ENCODE measurements around the gene SCAF4.
"Not testable (repeated sequence)": the region's sequence is repeated elsewhere in the genome, so short reads cannot be mapped to it uniquely, and the experiment has no call there.

Gene SCAF4

DNA sequence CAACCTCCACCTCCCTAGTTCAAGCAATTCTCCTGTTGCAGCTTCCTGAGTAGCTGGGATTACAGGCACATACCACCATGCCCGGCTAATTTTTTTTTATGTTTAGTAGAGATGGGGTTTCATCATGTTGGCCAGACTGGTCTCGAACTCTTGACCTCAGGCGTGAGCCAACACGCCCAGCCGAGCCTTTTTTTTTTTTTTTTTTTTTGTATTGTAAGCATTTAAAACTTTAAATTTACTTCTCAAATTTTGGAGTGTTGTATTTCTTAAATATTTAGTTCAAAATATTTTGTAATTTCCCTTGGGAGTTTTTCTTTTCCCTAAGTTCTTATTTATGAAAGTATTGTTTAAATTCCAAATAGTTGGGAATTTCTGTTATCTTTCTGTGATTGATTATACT is 9.2 kb upstream of the SCAF4 start:
- DNase-seq (ENCODE audit: low spot score): no peak

DNA sequence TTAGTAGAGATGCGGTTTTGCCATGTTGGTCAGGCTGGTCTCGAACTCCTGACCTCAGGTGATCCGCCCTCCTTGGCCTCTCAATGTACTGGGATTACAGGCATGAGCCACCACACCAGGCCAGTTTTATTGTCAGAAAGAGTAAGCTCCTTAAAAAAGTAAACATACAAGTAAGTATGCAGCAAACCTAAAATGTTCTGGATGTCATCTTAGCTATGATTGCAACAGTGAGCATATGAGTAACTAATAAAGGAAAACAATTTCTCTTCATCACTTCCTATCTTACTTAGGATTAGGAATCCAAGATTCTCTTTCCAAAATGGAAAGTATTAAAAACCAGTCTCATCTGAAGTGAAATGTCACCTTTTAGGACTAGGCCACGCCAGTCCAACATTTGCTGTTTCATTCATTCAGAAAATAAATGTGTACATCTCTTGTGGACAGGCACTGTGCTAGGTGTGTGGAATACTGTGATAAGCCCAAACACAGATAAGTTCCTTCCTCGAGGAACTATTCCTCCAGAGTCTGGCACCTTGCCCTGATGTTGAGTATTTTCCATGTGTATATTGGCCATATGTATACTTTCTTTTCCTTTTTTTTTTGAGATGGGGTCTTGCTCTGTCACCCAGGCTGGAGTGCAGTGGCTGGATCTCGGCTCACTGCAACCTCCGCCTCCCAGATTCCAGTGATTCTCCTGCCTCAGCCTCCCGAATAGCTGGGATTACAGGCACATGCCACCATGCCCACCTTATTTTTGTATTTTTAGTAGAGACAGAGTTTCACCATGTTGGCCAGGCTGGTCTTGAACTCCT is 5.9 kb upstream of the SCAF4 start:
- not testable (repeated sequence) for DNase-seq (ENCODE audit: low spot score)

DNA sequence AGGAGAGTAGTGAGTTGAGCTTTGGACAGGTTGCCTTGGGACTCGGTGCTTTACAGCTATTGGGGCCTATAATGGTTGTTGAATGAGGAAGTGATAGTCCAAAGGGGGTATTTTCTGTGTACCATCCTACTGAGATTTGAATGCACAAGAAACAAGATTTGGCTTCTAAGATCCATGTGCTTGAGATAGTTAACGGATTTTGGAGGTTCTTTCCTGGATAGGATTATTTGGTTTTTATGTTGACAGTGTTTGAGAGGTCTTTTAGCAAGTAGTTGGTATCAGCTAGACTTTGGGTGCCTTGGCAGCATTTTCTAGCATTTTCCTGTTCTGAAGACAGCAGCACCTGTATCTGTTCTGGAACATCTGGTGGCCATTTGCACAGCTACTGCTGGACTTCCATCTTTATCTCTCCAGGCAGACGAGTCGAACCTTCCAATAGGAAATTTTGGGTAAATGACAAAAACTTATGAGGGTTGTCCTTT is 3.6 kb upstream of the SCAF4 start:
- no peak for DNase-seq (ENCODE audit: low spot score)

DNA sequence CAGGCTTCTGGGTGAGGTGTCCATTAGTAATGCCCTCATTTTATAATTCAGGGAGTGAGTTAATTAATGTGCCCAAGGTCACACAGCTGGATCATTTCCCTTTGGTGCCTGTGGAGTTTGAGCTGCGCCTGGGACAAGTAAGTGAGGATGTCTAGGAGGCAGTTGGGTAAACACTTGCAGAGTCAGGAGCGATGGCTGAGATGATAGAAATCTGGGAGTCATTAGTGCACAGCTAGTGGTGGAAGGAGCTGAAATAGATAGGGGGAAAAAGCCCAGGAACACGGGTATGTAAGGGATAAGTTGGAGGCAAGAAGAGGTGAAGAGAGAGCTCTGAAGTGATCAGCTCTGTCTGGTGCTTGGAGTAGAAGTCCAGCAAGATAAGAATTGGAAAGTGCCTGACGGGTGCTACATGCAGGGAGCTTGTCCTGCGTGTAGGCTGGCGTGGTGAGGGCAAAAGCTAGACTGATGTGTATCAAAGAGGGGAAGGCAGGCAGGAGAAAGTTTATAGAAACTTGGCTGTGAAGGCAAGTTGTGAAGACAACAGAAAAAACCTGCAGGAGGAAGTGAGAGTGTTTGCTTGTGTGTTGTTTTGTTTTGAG is 1.7 kb upstream of the SCAF4 start:
- DNase-seq (ENCODE audit: low spot score): no peak

DNA sequence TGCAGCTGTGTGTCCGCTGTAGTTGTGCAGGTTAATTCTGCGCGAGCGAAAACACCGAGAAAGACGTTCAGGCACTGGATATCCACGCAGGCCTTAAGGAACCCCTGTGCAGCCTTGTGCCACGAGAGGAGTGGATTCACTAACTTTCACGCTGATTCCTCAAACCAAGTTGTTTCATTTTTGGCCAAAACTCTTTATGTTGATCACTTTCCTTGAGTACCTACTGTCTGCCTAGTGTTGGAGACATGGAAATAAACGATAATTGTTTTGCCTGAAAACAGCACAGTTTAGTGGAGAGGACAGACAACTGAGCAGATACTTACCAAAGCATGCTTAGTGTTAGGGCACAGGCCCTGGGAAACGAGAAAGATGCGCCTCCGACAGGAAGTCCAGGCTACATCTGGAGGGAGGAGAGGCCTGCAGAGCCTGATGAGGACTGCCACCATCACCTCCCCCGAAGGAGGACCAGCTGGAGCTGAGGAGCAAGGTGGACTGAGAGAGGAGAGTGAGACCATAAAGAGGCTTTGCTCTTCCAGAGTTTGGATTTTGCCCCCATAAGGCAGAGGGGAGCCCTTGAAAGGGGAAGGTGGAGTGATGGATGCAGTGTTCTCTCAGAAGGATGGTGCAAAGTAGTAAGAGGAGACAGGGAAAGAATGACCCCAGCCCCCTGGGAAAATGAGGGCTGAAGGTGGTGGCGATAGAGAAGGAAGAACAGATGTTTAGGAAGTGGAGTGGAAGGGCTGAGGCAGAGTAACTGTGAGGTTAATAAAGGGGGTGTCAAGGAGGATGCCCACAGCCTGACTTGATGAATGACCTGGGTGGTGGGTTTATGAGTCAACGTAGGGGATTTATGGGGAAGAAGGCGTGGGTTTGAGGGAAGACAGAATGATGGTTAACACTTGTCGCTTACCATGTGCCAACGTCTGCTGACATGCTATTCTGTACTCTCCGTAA is 956 bp upstream of the SCAF4 start:
- DNase-seq (ENCODE audit: low spot score): peak; percentile 60

DNA sequence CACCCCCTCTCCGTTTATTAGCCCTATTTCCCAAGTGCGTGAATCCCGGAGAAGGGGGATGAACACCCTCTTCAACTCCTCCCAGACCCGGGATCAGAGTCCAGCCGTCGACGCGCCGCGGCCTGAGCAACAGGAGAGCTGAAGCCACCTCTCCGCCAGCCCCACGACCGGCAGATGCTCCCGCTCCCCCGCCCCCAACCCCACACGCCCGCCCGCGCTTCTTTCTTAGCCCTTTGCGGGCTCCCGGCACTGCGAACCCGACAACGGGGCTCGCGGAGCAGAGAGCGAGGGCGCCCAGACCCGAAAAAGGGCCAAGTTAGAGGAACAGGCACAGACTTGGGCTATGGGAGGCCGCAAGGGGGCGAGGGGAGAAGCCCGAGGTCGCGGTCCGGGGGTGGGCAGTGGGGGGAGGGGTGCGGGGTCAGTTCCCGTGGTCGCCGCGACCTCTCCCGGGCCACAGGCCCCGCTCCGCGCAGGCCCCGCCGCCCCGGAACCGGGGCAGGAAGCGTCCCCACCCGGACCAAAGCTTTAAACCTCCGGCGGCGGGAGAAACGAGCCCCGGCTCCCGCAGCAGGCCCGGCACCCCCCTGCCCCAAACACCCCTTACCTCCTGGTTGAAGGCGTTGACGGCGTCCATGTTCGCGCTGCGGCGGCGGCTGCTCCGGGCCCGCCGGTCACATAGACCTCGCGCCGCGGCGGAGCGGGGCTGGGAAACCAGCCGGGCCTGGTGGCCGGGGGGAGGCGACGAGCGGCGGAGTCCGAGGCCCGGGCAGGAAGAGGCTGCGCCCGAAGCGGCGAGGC is 662 bp downstream of the SCAF4 start:
- DNase-seq (ENCODE audit: low spot score): peak; percentile 78

DNA sequence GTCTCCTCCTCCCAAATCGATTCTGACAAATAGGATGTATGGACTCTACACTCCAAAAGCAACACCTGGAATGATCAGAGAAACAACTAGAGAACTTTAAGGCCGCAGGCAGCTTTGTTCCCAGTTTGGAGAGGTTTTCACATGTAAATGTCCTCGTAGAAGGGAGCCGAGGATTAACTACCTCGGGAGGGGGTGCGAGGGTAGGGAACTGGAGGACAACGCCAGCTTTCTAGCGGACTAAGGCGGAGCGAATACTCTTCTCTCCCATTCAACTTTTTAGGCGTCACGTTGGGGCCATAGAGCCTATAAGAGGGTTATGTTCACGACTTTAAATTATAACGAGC is 1.2 kb downstream of the SCAF4 start:
- peak; percentile 62 for DNase-seq (ENCODE audit: low spot score)

DNA sequence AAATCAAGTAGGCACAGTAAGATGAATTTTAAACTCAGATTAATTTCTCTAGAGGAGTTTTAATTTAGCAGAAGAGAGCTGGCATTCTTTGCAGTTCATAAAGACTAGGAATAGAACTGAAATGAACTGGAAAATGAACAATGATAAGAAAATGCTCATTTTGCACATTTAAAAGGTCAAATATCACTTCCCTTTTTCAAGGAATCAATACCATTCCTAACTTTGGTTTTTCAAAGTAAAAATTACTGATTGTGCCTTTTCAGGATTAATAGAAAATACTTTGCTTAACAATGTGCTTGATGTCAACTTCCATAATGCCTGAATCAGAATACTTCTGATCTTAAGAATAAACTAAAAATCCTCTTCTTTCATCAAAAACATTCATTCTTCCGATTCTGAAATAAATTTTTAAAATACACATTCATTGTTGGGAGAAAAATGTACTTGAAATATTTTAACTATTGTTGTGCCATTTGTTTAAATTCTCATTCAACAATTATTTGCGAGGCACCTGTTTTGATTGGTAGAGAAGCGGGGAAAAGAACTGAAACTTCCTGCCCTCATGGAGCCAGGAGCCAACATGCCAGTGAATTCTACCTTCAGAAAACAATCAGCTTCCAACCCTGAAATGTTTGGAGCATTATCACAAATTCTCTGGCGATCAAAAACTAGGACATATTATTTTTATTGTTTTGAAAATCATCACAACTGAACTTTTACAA is 2.1 kb downstream of the SCAF4 start:
- no peak for DNase-seq (ENCODE audit: low spot score)

DNA sequence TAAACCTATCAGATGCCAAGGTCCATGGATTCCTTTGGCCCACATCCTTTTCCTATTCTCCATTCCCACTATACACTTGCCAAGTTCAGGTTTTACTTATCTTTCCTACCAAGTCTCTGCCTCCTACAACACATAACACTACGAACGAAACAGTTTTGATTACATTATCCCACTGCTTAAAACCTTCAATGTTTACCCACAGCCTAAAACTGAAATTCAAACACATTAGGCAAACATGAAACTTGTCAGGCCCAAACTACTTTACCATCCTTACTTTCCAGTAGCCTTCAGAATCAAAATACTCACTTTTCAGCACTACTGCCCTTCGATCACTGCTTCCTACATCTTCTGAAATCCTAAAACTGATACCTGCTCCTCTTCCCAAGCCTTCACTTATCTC is 3.0 kb downstream of the SCAF4 start:
- no peak for DNase-seq (ENCODE audit: low spot score)

DNA sequence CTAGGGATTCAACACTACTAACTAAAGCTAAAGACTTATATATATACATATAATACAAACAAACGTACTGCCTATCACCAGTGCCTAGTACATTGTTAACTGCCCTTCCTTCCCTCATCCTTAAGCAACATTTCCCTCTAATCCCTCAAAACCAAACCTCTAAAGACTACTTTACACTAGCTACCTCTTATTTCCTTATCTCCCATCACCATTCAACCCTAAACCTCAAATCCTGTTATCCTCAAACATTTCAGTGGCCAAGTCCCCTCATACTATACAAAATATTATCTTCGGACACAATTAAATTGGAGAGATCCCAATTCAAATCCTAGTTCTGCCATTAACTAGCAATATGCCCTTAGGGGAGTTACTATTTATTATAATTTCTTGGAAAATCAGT is 3.7 kb downstream of the SCAF4 start:
- DNase-seq (ENCODE audit: low spot score): no peak

DNA sequence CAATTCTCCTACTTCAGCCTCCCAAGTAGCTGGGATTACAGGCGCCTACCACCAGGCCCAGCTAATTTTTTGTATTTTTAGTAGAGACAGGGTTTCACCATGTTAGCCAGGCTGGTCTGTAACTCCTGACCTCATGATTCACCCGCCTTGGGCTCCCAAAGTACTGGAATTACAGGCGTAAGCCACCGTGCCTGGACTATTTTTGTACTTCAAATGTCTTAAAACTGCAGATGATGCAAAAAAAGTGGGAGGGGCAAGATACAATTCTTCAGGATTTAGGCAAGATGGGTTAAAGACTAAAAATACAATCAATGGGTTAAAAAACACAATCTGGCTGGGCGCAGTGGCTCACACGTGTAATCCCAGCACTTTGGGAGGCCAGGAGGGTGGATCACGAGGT is 4.7 kb downstream of the SCAF4 start:
- DNase-seq (ENCODE audit: low spot score): no peak

DNA sequence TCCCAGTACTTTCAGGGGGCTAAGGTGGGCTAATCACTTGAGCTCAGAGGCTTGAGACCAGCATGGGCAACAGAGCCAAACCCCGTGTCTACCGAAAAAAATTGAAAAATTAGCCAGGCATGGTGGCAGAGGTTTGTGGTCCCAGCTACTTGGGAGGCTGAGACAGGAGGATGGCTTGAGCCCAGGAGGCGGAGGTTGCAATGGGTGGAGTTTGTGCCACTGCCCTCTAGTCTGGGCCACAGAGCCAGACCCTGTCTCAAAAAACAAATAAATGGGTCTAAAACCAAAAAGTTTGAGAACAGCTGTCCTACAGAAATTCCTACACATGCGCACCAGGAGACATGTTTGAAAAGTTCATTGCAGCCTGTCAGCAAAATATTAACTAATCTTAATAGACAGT is 5.5 kb downstream of the SCAF4 start:
- no peak for DNase-seq (ENCODE audit: low spot score)

DNA sequence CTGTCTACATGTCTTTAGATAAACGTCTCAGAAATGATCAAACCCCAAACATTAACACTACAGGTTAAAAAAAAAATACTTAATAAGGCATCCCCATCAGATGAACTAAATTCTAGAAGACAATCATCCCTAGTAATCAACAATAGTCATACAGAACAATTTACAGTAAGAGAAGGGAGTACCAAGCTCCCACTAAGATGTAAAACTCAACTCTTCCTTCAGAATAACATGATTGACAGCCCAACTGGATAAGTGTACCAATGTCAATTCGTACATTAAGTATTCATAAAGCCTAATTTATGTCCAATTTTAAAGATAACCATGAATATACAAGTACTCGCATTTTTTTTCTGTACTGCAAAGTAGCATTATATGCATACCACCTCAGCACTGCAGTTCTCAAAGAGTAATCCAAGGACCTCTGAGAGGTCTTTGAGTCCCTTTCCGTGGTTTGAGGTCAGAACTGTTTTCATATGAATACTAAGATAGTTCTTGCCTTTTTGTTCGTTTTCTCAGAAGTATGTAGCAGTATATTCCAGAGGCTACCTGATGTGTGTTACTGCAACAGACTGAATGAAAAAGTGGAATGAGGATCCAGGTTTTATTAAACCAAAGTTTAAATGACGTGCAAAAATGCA is 6.6 kb downstream of the SCAF4 start:
- DNase-seq (ENCODE audit: low spot score): no peak

DNA sequence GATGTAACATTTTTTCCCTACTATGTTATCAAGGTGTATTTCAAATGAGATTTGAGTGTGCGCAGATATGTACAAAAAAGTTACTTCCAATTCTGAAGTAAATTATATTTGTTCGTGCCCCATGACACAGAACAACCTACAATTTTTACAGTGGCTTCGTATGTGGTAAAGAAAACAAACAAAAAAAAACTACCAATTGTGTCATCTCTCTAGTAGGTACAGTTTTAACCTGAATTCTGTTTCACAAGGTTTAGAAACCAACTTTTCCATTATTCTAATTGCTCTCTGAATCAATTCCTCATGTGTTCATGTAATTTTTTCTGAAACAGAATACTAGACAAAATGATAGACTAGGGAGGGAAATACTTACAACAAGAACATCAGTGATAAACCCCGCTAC is 7.4 kb downstream of the SCAF4 start:
- DNase-seq (ENCODE audit: low spot score): no peak

DNA sequence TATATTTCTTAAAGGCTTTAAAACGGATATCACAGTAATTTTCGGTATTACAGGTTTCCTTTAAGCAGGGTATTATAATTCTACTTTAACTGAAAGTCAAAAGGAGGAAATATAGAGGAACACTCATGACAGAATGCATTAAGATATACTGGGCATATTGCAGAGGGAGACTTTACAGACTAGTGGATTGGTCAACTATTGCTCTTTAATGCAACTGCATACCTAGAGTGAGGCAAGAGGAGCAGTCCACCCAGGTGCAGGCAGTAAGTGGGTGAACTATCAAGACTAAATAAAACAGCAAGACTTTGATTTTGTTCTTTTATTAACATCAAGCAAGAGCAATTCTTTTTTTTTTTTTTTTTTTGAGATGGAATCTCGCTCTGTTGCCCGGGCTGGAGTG is 10.5 kb downstream of the SCAF4 start:
- no peak for DNase-seq (ENCODE audit: low spot score)

DNA sequence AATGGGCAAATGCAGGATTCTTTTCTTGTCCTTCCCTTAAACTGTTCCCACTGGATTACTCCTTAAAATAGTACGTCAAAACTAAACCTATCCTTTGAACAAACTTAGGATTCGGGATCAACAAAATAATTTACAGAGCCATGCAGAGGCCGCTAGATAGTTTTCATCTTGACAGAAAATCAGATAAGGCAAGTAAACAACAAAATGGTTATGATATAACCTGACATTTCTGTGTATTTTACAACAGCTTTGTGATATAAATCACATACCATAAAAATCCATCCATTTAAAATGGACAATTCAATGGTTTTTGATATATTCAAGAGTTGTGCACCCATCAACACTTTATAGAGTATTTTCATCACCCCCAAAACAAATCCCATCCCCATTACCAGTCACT is 11.2 kb downstream of the SCAF4 start:
- DNase-seq (ENCODE audit: low spot score): no peak

DNA sequence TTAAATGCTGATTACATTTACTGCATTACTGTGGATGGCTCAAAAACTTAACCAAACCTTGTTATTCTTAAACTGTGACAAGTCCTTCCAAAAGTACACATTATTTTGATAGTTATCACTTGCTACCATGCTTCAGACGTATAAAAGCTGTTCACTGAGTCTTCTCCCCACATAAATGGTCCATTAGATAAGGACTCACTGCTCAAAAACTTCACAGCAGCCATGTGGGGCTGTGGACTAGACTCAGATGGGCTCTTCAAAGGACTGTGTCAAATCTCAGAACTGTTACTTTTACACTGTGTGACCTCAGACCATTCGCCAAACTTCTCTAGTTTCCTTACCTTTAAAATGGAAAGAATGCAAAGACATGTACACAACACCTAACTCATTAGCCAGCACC is 11.6 kb downstream of the SCAF4 start:
- DNase-seq (ENCODE audit: low spot score): no peak

DNA sequence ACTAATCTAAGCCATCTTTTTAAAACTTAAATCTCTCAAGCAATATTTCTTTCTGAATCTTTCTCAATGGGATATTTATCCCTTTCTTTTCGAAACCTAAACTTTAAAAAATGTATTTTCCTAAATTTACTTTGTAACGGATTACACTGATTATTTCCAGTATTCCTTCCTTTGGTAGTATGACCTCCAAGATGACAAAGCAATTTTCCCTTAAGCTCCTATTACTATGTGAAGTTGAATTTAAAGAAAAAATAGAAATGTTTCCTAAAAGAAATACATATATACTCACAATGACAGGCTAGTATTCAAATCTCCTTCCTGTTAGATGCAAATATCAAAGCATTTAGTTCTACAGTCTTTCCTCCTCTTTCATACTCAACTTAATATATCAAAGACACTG is 15.8 kb downstream of the SCAF4 start:
- no peak for DNase-seq (ENCODE audit: low spot score)

DNA sequence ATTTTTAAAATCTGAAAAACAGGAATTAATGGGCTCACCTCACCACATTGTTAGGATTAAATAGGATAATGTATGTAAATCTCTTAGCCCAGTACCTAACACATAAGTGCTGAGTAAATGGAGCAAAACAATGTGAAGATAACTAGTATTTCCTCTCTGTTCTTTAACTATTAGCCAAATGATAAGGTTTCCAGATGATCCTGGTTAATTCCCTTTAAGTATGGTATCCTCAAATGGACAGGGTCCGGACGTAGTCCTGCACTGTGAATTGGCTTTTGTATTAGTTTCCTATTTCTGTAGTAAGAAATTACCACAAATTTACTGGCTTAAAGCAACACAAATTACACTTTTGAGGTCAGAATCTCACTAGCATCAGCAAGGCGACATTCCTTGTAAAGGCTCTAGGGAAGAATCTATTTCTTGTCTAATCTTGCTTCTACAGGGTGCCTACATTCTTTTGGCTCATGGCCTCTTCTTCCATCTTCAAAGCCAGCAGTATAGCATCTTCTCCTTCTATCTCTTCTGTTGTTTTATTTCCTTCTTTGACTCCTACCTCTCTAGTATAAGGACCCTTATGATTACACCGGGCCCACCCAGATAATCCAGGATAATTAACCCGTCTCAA is 17.1 kb downstream of the SCAF4 start:
- DNase-seq (ENCODE audit: low spot score): no peak
